8988T (cell line): ENCODE data around the gene CCDC159.
A peak's percentile ranks its signal among the peaks of the same experiment; 100 is the strongest.
"Not testable (repeated sequence)": the region's sequence is repeated elsewhere in the genome, so short reads cannot be mapped to it uniquely, and the experiment has no call there.

ENCODE experiments used
- DNase-seq: peaks from one replicate; pipeline ENCODE4 v3.0.0; 2011

CCDC159 gene

DNA sequence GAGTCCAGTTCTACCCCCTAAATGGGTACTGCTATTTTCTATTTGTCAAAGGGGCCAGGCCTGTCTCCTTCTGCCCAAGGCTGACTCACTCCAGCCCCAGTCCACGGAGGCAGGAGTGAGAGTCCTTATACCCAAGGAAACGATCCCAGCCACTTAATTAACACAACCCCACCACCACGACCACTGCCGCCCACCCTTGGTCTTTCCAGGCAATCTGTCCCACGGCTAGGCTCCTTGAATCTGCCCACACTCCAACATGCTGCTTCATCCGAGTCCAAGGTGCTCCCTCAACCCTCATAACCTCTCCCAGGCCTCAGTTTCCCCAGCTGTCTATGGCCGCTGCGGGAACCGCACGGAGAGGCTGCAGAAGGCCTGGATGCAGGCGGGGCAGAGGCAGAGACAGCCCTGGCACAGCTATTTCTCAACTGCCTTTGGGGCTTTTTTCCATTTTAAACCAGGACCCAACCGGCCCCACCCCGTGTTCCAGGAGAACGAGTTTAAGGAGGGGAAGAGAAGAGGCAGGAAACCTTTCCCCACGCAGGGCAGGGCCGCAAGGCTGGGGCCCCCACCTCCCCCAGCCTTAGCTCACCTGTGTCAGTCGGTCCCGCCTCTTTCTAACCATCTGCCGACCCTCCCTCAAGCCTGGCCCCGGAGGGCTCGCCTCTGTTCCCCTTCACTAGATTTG, 7.6 kb upstream of the CCDC159 start:
- DNase-seq, result no peak

DNA sequence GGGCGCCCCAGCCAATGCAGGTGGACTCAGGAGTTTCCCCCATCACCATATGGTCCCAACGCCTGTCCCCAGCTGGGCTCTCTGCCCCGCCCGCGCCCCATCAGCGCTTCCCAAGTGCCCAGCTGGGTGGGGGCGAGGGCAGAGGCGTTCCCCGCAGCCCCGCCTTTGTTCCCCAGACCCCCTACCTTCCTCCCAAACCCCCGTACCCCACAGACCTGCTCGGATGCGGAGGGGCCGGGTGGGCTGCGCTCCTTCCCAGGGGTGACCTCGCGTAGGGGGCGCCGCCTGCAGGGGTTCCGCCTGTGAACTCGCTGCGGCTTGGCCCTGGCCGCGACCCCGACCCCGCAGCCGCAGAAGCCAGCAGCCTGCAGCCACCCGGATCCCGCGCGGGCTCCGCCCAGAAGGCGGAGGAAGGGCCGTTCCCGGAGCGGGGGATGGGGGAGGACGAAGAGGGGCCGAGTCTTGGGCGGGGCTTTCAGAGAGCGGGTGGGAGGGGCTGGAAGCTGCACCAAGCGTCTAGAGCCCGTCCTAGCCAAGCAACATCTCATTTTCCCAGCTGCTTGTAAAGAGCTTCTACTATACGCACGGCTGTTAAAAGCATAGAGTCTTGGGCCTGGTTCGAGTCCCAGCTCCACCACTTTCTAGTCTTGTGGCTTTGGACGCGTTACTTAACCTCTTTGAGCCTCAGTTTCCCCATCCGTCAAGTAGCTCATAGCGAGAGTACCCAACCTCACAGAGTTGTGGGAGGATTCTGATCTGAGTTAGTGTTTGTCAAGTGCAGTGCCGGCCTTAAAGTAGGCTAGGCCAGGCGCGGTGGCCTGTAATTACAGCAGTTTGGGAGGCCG, 6.8 kb upstream of the CCDC159 start, which contains the start of gene RAB3D:
Gene RAB3D (minus strand): TSS at position 404 of the 845 bp plus-strand sequence. CDS start 2,258 bp downstream, outside the sequence.
- DNase-seq, result peak; percentile 86

DNA sequence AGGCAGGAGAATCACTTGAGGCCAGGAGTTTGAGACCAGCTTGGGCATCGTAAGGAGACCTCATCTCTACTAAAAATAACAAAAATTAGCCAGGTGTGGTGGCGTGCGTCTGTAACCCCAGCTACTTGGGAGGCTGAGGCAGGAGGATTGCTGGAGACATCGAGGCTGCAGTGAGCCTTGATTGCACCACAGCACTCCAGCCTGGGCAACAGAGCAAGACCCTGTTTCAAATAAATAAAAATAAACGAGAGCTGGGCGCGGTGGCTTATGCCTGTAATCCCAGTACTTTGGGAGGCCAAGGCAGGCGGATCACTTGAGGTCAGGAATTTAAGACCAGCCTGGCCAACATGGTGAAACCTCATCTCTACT, 6.2 kb upstream of the CCDC159 start:
- DNase-seq, result not testable (repeated sequence)

DNA sequence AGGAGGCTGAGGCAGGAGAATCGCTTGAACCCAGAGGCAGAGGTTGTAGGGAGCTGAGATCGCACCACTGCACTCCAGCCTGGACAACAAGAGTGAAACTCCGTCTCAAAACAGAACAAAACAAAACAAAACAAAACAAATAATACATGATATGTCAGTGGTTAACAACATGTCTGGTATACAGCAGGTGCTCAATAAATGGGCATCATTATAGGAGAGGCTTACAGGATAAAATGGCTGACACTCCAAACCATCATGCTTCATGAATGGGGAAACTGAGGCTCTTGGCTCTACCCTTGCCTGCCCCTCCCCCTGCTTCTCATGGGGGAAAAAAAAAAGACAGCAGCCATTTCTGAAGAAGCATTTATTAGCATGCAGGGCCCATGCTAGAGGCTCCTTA, 3.9 kb upstream of the CCDC159 start:
- DNase-seq, result no peak

DNA sequence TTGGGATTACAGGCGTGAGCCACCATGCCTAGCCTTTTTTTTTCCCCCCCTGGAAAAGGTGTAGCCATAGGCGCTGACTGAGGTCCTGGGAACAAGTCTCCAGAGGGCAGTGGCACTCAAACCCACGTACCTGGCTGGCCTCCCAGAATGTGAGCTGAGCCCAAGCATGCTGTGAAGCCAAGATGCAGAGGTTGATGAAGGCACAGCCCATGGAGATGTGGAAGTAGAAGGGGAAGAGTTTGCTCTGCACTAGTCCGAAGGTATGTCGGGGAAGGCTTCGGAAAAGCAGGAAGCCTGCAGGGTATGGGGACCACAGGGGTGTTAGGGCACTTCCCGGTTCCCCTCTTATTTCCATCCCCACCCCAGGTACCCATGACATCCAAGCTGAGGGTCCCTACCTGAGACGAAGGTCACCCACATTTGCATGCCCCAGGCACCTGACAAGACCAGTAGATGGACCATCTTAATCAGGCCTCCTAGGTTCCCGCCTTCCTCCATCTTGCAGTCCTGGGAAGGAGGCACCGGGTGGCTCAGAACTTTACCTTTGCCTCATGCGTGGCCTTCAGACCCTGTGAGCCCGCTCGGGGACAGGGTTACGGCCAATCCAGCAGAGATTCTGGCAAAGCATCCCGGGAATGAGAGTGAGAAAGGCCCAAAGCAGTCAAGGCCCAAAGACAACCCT, 1.1 kb upstream of the CCDC159 start:
- DNase-seq, result no peak

DNA sequence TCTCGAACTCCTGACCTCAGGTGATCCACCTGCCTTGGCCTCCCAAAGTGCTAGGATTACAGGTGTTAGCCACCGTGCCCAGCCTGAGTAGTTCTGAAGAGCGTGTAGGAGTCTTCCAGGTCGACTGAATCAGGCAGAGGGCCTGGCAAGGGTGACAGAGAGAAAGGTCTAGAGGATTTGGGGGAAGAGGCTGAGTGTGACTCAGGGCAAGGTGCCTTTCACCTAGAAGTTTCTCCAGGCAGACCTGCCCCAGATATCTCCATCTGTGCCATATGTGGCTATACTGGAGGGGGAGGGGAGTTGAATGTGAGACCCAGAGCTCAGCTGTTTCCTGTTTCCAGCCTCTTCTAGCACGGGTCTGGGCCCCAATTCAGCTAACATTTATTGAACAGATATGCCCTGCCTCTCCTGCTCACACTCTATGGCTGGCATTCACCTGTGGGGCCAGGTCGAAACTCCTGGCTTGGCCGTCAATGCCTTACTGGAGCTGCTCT, 1.3 kb downstream of the CCDC159 start:
- no peak for DNase-seq

DNA sequence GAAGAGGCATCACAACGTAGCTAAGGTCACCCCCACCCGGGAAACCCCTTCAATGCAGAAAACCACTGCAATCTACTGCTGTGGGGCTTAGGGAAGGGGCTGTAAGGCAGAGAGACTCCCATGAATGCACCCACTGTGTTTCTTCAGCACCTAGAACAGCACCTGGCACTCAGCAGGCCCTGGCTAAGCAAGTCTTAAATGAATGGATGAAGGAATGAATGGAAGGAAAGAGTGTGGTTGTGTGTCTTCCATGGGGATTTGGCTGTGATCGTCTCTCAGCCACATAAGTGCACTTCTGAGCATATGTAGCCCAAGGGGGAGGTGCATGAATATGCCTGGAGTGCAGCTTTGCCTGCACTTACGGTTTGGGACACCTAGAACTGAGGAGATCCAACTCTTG, 2.9 kb downstream of the CCDC159 start:
- DNase-seq, result no peak

DNA sequence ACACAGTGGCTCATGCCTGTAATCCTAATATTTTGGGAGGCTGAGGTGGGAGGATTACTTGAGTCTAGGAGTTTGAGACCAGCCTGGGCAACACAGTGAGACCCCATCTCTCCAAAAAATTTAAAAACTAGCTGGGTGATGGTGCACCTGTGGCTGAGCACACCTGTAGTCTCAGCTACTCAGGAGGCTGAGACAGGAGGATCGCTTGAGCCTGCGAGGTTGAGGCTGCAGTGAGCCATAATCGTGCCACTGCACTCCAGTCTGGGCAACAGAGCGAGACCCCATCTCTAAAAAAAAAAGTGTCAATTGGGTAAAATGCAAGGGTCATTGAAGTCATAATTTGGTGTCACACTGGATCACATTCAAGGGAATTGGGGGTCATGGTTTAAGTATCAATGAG, 7.8 kb downstream of the CCDC159 start:
- not testable (repeated sequence) for DNase-seq

DNA sequence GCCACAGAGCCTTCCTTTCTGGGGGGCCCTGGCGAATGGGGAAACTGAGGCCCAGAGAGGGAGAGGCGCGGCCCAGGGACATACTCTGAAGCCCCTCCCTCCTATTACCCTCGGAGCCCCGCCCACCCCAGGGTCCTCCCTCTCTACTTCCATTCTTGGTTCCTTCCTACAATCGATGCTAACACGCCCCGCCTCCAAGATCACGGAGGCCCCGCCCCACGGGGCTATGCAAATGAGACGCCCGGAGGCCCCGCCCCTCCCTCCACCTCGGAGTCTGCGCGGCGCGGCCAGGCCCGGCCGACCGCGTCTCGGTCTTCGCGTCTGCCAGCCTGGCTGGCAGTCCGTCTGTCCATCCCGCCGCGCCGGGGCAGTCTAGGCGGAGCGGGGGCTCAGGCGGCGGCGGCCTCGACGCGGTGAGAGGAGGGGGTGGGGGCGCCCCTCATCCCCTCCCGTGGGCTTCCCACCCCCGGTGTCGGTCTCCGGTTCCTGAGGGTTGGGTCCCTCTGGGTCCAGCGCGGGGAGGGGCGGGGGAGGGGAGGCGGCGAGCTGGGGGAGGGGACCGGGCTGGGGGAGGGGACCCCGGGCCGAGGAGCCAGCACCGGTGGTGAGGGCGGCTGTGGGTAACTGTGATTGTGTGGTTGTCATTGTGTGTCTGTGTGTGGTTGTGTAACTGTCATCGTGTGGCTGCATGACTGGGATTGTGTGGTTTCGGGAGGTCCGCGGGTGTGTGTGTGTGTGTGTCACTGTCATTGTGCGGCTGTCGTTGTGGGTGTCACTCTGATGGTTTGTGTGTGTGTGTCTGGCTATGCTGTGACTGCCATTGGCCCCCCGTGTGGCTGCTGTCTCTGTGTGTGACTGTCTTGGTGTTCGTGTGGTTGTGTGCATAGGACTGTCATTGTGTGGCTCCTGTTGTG, 9.1 kb downstream of the CCDC159 start, which contains the start of gene PLPPR2:
Gene PLPPR2 (plus strand): TSS at position 273 of the 914 bp plus-strand sequence. CDS start 2,242 bp downstream, outside the sequence.
- DNase-seq, result peak; percentile 84

DNA sequence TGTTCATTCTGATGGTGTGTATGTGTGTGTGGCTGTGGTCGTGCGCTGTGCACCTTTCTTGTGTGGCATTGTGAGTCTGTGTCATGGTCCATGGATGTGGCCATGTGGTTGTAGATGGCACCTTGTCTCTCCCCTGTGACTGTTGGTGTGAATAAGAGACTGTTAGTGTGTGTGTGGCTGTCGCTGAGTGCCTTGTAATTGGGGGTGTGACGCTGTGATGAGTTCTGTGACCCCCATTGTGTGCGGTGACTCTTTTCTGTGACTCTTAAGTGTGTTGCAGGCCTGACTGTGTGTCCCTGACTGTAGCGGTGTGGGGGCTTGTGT, 9.7 kb downstream of the CCDC159 start:
- DNase-seq, result no peak

DNA sequence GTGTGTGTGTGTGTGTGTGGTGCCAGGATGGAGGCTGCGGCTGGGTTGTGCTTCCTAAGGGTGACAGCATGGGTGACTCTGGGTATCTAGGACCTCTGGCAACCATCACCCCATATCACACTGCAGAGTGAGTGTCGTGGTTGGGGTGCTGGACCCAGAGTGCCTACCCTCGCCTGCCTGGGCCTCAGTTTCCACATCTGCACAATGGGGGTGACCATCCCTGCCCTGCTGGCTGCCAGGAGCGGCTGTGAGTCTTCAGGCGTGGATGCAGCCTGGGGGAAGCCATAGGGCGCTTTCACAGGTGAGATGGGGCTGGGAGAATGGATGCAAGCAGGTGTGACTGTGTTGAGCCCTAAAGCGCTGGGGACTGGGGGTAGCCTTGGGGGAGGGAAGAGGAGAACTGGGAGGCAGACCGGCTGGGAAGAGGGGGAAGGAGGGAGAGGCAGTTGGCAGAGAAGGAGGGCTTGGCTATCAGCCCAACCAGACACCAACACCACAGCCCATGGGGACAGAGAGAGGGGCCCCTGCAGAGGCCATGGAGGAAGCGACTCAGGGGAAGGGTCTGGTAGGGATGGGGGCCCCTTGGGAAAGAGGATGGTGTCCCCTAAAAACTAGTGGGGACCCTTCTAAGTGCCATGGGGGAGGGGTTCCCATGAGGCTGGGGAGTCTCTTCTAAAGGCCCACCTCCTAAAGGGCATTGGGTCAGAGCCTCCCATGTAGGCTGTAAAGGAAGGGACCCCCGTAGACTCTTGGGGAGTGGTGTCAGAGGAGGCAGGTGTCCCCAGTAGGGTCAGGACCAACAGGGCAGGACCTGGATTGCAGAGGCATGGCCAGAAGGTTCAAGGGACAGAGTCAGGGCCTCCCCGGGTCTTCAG, 10.6 kb downstream of the CCDC159 start:
- no peak for DNase-seq

DNA sequence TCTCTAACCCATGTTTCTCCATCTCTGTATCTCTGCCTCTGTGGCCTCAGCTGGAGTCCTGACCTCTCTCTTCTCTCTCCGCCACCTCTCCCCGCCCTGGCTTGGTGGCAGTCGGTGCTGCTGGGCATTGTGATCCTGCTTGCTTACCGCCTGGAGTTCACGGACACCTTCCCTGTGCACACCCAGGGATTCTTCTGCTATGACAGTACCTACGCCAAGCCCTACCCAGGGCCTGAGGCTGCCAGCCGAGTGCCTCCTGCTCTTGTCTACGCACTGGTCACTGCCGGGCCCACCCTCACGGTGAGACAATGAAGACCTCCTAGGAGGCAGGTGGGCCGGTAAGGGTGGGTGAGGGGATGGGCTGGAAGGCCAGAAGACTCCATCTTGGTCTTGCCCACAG, 13.1 kb downstream of the CCDC159 start:
- no peak for DNase-seq

DNA sequence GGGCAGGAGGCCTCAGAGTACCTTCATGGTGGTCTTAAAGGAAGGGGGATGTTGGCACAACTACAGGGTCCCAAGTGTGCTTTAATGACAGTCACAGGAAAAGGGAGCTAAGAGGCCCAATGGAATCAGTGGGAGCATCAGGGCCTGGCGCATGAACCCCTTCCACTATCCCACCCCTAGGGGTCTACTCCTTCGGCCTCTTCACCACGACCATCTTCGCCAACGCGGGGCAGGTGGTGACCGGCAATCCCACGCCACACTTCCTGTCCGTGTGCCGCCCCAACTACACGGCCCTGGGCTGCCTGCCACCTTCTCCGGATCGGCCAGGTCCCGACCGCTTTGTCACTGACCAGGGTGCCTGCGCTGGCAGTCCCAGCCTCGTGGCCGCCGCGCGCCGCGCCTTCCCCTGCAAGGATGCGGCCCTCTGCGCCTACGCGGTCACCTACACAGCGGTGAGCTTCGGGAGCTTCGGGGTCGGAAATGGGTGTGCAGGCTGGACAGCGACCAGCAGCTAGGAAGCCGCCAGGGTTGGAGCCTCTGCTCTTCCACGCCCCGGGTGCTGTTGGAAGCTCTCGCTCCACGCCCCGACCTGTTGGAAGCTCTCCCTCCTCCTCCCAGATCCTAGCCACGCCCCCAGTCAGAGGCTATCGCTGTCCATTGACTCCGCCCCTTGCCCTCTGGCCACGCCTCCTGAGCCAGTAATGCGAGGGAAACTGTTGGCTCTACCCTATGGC, 14.9 kb downstream of the CCDC159 start:
- DNase-seq, result no peak

DNA sequence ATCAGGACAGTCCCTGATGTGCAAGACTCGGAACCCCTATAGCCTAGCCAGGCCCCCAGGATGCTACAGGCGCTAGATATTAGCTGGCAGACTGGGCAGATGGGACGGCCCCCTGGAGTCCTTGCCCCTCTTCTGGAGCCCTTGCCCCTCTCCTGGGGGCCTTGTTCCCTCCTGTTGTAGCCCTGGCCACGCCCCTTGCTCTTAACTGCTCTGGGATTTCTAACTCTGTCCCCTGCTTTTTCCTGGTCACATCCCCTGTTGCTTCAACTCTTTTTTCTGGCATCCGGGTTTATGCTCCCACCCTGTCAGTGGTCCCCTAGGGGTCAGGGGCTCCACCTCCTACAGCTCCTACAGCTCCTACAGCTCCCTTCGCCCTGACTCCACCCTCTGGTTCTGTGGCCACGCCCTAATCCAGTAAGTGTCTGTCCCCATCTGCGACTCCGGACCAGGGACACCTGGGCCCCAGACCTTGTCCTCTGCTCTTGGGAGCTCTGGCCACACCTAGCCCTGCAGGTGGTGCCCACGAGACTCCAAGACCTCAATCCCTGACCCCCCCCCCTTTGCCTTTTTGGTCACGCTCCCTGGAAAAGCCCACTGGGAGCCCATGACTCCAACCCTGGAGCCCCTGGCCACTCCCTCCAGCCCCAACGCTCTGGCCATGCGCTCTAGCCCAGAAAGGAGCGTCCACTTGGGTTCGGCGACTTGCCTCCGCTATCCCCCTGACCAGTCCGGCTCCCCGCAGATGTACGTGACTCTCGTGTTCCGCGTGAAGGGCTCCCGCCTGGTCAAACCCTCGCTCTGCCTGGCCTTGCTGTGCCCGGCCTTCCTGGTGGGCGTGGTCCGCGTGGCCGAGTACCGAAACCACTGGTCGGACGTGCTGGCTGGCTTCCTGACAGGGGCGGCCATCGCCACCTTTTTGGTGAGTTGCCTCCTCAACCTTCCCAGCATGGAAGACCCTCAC, 15.7 kb downstream of the CCDC159 start:
- DNase-seq, result no peak

DNA sequence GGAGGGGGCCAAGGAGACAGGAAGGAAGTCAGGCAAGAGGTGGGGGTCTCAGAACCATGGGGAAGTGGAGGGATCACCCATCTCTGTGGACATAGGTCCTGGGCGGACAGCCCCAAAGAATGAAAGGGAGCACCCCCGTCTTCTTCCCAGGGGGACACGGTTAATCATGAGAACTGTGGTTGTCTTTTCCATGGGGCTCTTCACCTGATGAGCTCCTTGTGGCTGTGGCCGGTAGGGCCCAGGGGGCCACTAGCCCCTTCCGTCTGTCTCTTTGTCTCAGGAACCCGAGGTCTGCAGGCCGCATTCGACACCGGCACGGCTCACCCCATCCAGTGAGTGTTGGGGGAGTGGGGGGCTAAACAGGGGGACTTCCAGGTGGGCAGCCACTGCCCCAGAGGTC, 17.6 kb downstream of the CCDC159 start:
- no peak for DNase-seq

DNA sequence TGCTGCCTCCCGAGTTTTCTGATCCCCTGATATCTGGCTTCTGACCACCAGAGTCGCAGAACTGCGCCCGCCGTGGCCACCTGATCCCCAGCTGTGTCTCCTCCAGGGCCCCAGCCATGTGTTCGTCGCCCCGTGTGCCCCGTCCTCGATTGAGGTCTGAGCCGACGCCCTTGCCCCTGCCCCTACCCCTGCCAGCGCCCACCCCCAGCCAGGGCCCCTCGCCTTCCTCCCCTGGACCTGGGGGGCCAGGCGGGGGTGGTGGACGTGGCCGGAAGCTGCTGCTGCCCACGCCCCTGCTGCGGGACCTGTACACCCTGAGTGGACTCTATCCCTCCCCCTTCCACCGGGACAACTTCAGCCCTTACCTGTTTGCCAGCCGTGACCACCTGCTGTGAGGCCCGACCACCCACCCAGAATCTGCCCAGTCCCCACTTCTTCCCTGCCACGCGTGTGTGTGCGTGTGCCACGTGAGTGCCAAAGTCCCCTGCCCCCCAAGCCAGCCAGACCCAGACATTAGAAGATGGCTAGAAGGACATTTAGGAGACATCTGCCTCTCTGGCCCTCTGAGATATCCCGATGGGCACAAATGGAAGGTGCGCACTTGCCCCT, 18.1 kb downstream of the CCDC159 start:
- DNase-seq, result no peak

DNA sequence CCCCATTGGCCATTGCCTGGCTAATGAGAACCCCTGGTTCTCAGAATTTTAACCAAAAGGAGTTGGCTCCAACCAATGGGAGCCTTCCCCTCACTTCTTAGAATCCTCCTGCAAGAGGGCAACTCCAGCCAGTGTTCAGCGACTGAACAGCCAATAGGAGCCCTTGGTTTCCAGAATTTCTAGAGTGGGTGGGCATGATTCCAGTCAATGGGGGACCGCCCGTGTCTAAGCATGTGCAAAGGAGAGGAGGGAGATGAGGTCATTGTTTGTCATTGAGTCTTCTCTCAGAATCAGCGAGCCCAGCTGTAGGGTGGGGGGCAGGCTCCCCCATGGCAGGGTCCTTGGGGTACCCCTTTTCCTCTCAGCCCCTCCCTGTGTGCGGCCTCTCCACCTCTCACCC, 18.6 kb downstream of the CCDC159 start:
- DNase-seq, result no peak

DNA sequence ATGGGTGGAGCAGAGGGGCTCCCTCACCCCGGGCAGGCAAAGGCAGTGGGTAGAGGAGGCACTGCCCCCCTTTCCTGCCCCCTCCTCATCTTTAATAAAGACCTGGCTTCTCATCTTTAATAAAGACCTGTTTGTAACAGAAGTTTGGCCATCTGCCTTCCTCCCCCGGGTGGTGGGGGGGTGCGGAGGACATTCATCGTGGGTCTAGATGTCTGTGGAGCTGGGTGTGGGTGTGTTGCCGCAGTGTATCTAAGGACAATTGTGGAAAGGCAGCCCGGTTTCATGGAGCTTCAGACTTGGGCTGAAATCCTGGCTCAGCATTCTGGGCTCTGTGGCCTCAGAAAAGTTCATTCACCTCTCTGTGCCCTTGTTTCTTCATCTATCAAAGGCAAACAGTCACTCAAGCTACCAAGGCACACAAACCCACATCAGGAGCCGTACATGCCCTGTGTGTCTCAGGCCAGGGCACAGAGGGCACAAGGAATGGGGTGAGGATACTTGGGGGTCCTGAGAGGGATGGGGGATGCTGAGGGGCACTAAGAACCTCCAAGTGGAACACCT, 19.3 kb downstream of the CCDC159 start:
- no peak for DNase-seq

DNA sequence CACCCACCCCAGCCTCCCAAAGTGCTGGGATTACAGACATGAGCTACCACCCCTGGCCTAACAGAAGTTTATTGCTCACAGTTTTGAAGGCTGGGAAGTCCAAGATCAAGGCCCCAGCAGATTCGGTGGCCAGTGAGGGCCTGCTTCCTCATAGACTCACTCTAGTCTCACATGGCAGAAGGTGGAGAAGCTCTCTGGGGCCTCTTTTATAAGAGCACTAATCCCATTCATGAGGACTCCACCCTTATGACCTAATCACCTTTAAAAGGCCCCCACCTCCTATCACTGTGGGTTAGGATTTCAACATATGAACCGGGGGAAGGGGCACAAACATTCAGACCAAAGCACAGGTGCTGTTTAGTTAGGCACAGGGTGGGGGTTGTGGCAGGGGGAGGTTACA, 21.2 kb downstream of the CCDC159 start:
- no peak for DNase-seq
